Peyer's patch (tissue), 4 donors: ENCODE data around the gene PSAT1.

ENCODE experiments used
- POLR2A ChIP-seq, 2 donors: fragments of 450-650 bp; IDR thresholded peaks; one replicate each; pipeline ENCODE4 v1.5.1; 2017; ENCODE audit warnings: antibody characterized with exemption in 2 of 2, mild to moderate bottlenecking in 2 of 2, moderate library complexity in 2 of 2
- TF ChIP-seq, protein P1 (sequence below), 6 experiments: fragments of 450-650 bp in 4 of 6; fragments of 200-600 bp in 2 of 6; sonication (generic) in 1 of 6; IDR thresholded peaks; one replicate each; pipeline ENCODE4 v1.5.1; 2017 to 2019; ENCODE audit warnings: antibody characterized with exemption in 6 of 6, mild to moderate bottlenecking in 3 of 6, moderate library complexity in 1 of 6

DNA sequence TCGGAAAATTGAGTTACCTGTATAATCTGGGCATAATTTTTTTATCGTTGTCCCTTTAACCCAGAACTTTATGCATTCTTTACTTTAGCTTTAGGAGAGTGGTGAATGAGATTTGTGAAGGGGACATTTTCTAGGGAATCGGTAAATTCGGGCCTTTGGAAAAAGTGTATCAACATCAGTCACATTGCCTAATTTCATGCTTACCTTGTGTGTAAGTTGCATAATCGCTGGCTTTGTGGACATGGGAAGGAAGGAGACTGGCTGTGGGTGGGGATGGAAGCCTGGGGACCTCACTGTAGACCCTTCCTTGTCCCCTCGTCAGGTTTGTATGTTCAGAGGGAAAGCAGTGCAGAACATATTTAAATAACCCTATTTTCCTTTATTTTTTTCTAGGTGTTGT, 3.3 kb downstream of the PSAT1 start:
- no peak for TF ChIP-seq POLR2A (IDR thresholded peaks at IDR 0.05)
- TF ChIP-seq, protein P1, sequence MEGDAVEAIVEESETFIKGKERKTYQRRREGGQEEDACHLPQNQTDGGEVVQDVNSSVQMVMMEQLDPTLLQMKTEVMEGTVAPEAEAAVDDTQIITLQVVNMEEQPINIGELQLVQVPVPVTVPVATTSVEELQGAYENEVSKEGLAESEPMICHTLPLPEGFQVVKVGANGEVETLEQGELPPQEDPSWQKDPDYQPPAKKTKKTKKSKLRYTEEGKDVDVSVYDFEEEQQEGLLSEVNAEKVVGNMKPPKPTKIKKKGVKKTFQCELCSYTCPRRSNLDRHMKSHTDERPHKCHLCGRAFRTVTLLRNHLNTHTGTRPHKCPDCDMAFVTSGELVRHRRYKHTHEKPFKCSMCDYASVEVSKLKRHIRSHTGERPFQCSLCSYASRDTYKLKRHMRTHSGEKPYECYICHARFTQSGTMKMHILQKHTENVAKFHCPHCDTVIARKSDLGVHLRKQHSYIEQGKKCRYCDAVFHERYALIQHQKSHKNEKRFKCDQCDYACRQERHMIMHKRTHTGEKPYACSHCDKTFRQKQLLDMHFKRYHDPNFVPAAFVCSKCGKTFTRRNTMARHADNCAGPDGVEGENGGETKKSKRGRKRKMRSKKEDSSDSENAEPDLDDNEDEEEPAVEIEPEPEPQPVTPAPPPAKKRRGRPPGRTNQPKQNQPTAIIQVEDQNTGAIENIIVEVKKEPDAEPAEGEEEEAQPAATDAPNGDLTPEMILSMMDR (IDR thresholded peaks at IDR 0.05), result no peak
